ENCODE results near the gene GLIS1. TPM values are rescaled to one million over a fixed set of nuclear protein-coding genes. Genes with fewer than 3 reads are reported as not detected.

The GLIS1 gene
- total RNA-seq, 1 donor = 2.9 TPM

- peak; percentile 31 for DNase-seq (ENCODE audit: insufficient read length, low spot score, missing footprints)
- TF ChIP-seq CTCF (IDR thresholded peaks at IDR 0.05; ENCODE audit: extremely low read depth, low read depth, low read length) = no peak
- H3K36me3 ChIP-seq (ENCODE audit: insufficient read depth, low read length) = no peaks in the 10 kb centered on the region
Observed at GRCh38 chr1:53722025-53722424, 16.9 kb downstream of the GLIS1 start.

GRCh38 chr1:53721088-53721487 is 17.9 kb downstream of the GLIS1 start:
- DNase-seq (ENCODE audit: insufficient read length, low spot score, missing footprints) = no peak
- H3K4me3 ChIP-seq (ENCODE audit: insufficient read depth, low read length) = no peak overlapping the region
- H3K4me1 ChIP-seq (ENCODE audit: insufficient read depth, low read length) = peaks cover 13% of the 10 kb centered on the region
- H3K9me3 ChIP-seq (ENCODE audit: low read depth, low read length) = no peaks in the 10 kb centered on the region
- peaks cover 8% of the 10 kb centered on the region for H3K79me2 ChIP-seq (ENCODE audit: insufficient read depth, low read length)
- TF ChIP-seq CTCF (IDR thresholded peaks at IDR 0.05; ENCODE audit: extremely low read depth, low read depth, low read length) = no peak
- H3K27me3 ChIP-seq (ENCODE audit: insufficient read depth, low read length) = no peaks in the 10 kb centered on the region
- H2AFZ ChIP-seq (ENCODE audit: low read length) = no peak overlapping the region
- H3K27ac ChIP-seq (ENCODE audit: low read depth, low read length) = no peak overlapping the region
- no peak overlapping the region for H3K4me2 ChIP-seq (ENCODE audit: insufficient read depth, low read length)
- peaks cover 5% of the 10 kb centered on the region for H4K20me1 ChIP-seq (ENCODE audit: insufficient read depth, low read length)
- no peaks in the 10 kb centered on the region for H3K36me3 ChIP-seq (ENCODE audit: insufficient read depth, low read length)

More at GRCh38 chr1:53722025-53722424, 16.9 kb downstream of the GLIS1 start:
- H3K4me2 ChIP-seq (ENCODE audit: insufficient read depth, low read length) = peak overlapping the region; percentile 21
- no peak overlapping the region for H2AFZ ChIP-seq (ENCODE audit: low read length)
- peaks cover 5% of the 10 kb centered on the region for H4K20me1 ChIP-seq (ENCODE audit: insufficient read depth, low read length)
- H3K79me2 ChIP-seq (ENCODE audit: insufficient read depth, low read length) = peaks cover 17% of the 10 kb centered on the region
- no peak overlapping the region for H3K4me3 ChIP-seq (ENCODE audit: insufficient read depth, low read length)
- H3K27me3 ChIP-seq (ENCODE audit: insufficient read depth, low read length) = no peaks in the 10 kb centered on the region
- peaks cover 13% of the 10 kb centered on the region for H3K4me1 ChIP-seq (ENCODE audit: insufficient read depth, low read length)
- no peaks in the 10 kb centered on the region for H3K9me3 ChIP-seq (ENCODE audit: low read depth, low read length)
- H3K27ac ChIP-seq (ENCODE audit: low read depth, low read length) = peak overlapping the region; percentile 0

GRCh38 chr1:53719469-53719868 is 19.5 kb downstream of the GLIS1 start:
- DNase-seq (ENCODE audit: insufficient read length, low spot score, missing footprints) = peak; percentile 30
- Histone ChIP-seq H3K36me3 (ENCODE audit: insufficient read depth, low read length) (no peaks in the 10 kb centered on the region), H3K4me1 (ENCODE audit: insufficient read depth, low read length) (peaks cover 13% of the 10 kb centered on the region), H3K9me3 (ENCODE audit: low read depth, low read length) (no peaks in the 10 kb centered on the region), H3K4me2 (ENCODE audit: insufficient read depth, low read length) (no peak overlapping the region), H3K27me3 (ENCODE audit: insufficient read depth, low read length) (no peaks in the 10 kb centered on the region), H3K27ac (ENCODE audit: low read depth, low read length) (no peak overlapping the region), H4K20me1 (ENCODE audit: insufficient read depth, low read length) (peaks cover 10% of the 10 kb centered on the region), H3K4me3 (ENCODE audit: insufficient read depth, low read length) (no peak overlapping the region), H3K79me2 (ENCODE audit: insufficient read depth, low read length) (peaks cover 4% of the 10 kb centered on the region), H2AFZ (ENCODE audit: low read length) (no peak overlapping the region)
- no peak for TF ChIP-seq CTCF (IDR thresholded peaks at IDR 0.05; ENCODE audit: extremely low read depth, low read depth, low read length)

GRCh38 chr1:53718443-53718842 is 20.5 kb downstream of the GLIS1 start:
- Histone ChIP-seq H3K4me1 (ENCODE audit: insufficient read depth, low read length) (peaks cover 13% of the 10 kb centered on the region), H3K4me2 (ENCODE audit: insufficient read depth, low read length) (no peak overlapping the region), H3K27ac (ENCODE audit: low read depth, low read length) (no peak overlapping the region), H3K27me3 (ENCODE audit: insufficient read depth, low read length) (no peaks in the 10 kb centered on the region), H3K4me3 (ENCODE audit: insufficient read depth, low read length) (no peak overlapping the region), H3K36me3 (ENCODE audit: insufficient read depth, low read length) (no peaks in the 10 kb centered on the region), H3K9me3 (ENCODE audit: low read depth, low read length) (no peaks in the 10 kb centered on the region), H2AFZ (ENCODE audit: low read length) (no peak overlapping the region), H3K79me2 (ENCODE audit: insufficient read depth, low read length) (no peaks in the 10 kb centered on the region), H4K20me1 (ENCODE audit: insufficient read depth, low read length) (peaks cover 13% of the 10 kb centered on the region)
- DNase-seq (ENCODE audit: insufficient read length, low spot score, missing footprints) = no peak
- peak; percentile 5 for TF ChIP-seq CTCF (IDR thresholded peaks at IDR 0.05; ENCODE audit: extremely low read depth, low read depth, low read length)

Measured in osteoblast (primary cell).